WTC11 (cell line): Measurements from ENCODE around the gene OR6K3. TPM values are rescaled to one million over a fixed set of nuclear protein-coding genes. Genes with fewer than 3 reads are reported as not detected.

Source experiments
- ATAC-seq: fragments of 200-7000 bp; cut with Tn5 transposase; 2 replicates; pipeline ENCODE4 v1.10.0; 2021; ENCODE audit warnings: mild to moderate bottlenecking, moderate library complexity
- CTCF ChIA-PET: fragments of 300-600 bp; sonication (Branson Sonifier 250); formaldehyde crosslinking; loops from one replicate; lab custom pipeline; 2021; ENCODE audit warnings: antibody characterized with exemption; lab: Charles Lee
- POLR2A ChIA-PET: fragments of 350-600 bp; sonication (Branson Sonifier 250); formaldehyde crosslinking; loops from one replicate; lab custom pipeline; 2021; ENCODE audit warnings: antibody characterized with exemption; lab: Charles Lee
- DNase-seq: peaks from one replicate; pipeline ENCODE4 v3.0.0; 2021; ENCODE audit warnings: low spot score
- H3K27ac Mint-ChIP-seq: 2 replicates; pipeline ENCODE4 v1.8.0; 2021; ENCODE audit warnings: mixed read lengths
- H3K27me3 Mint-ChIP-seq: 2 replicates; pipeline ENCODE4 v1.8.0; 2021; ENCODE audit warnings: low read depth, mild to moderate bottlenecking, moderate library complexity, mixed read lengths
- H3K36me3 Mint-ChIP-seq: 2 replicates; pipeline ENCODE4 v1.8.0; 2021; ENCODE audit warnings: mixed read lengths
- H3K4me1 Mint-ChIP-seq: 2 replicates; pipeline ENCODE4 v1.8.0; 2022; ENCODE audit warnings: mixed read lengths
- H3K4me3 Mint-ChIP-seq: 2 replicates; pipeline ENCODE4 v1.8.0; 2021; ENCODE audit warnings: mild to moderate bottlenecking, moderate library complexity, mixed read lengths
- H3K9me3 Mint-ChIP-seq: 2 replicates; pipeline ENCODE4 v1.8.0; 2021; ENCODE audit warnings: mixed read lengths
- ATF1 ChIP-seq: sonication (generic); formaldehyde crosslinking; IDR thresholded peaks from 2 replicates; pipeline ENCODE4 v1.8.1; 2023; ENCODE audit warnings: mild to moderate bottlenecking, moderate library complexity, missing genetic modification reagents
- CBFB ChIP-seq: sonication (generic); formaldehyde crosslinking; IDR thresholded peaks from 2 replicates; pipeline ENCODE4 v1.8.1; 2022; ENCODE audit warnings: mild to moderate bottlenecking, low read depth, missing genetic modification reagents
- MXD4 ChIP-seq: fragments of 250-450 bp; sonication (Bioruptor Pico); IDR thresholded peaks from 2 replicates; pipeline ENCODE4 v1.8.0; 2021; ENCODE audit warnings: mild to moderate bottlenecking, moderate library complexity, borderline replicate concordance
- NFYB ChIP-seq: sonication (generic); formaldehyde crosslinking; conservative IDR thresholded peaks from 2 replicates; pipeline ENCODE4 v1.8.0; 2022; ENCODE audit warnings: low read depth, missing genetic modification reagents
- NR1H2 ChIP-seq: sonication (generic); formaldehyde crosslinking; IDR thresholded peaks from 2 replicates; pipeline ENCODE4 v1.9.0; 2021; ENCODE audit warnings: mild to moderate bottlenecking, moderate library complexity, missing genetic modification reagents
- RORB ChIP-seq: fragments of 250-450 bp; sonication (Bioruptor Pico); IDR thresholded peaks from 2 replicates; pipeline ENCODE4 v1.9.0; 2021; ENCODE audit warnings: mild to moderate bottlenecking
- SMAD3 ChIP-seq: sonication (generic); formaldehyde crosslinking; IDR thresholded peaks from 2 replicates; pipeline ENCODE4 v1.8.0; 2022; ENCODE audit warnings: missing genetic modification reagents, mild to moderate bottlenecking, borderline replicate concordance
- SOX15 ChIP-seq: fragments of 250-450 bp; sonication (Bioruptor Pico); IDR thresholded peaks from 2 replicates; pipeline ENCODE4 v1.9.0; 2021; ENCODE audit warnings: mild to moderate bottlenecking
- ZNF121 ChIP-seq: sonication (generic); formaldehyde crosslinking; IDR thresholded peaks from 2 replicates; pipeline ENCODE4 v1.8.0; 2023; ENCODE audit warnings: missing genetic modification reagents
- ZNF219 ChIP-seq: sonication (generic); formaldehyde crosslinking; IDR thresholded peaks from 2 replicates; pipeline ENCODE4 v1.8.0; 2023; ENCODE audit warnings: missing genetic modification reagents, mild to moderate bottlenecking, borderline replicate concordance
- ZNF416 ChIP-seq: fragments of 250-450 bp; sonication (Bioruptor Pico); IDR thresholded peaks from 2 replicates; pipeline ENCODE4 v1.9.0; 2021; ENCODE audit warnings: mild to moderate bottlenecking, inconsistent platforms
- total RNA-seq: library from RNA; stranded (reverse); gene quantifications from 3 replicates; pipeline ENCODE4 v1.2.3, GENCODE V29; 2021
- TF ChIP-seq, protein P1 (sequence below): sonication (generic); formaldehyde crosslinking; IDR thresholded peaks from 2 replicates; pipeline ENCODE4 v1.8.1; 2022; ENCODE audit warnings: mild to moderate bottlenecking, missing genetic modification reagents, moderate library complexity, borderline replicate concordance
- TF ChIP-seq, protein P2 (sequence below): fragments of 250-450 bp; sonication (Bioruptor Pico); conservative IDR thresholded peaks from 2 replicates; pipeline ENCODE4 v1.9.0; 2021; ENCODE audit warnings: mild to moderate bottlenecking
- TF ChIP-seq, protein P3 (sequence below): sonication (generic); formaldehyde crosslinking; IDR thresholded peaks from 2 replicates; pipeline ENCODE4 v1.8.0; 2022; ENCODE audit warnings: mild to moderate bottlenecking, missing genetic modification reagents
- TF ChIP-seq, protein P4 (sequence below): fragments of 250-450 bp; sonication (Bioruptor Pico); IDR thresholded peaks from 2 replicates; pipeline ENCODE4 v1.9.0; 2021; ENCODE audit warnings: moderate library complexity, mild to moderate bottlenecking, inconsistent platforms, borderline replicate concordance
- TF ChIP-seq, protein P5 (sequence below): sonication (generic); formaldehyde crosslinking; IDR thresholded peaks from 2 replicates; pipeline ENCODE4 v1.8.0; 2023; ENCODE audit warnings: missing genetic modification reagents, mild to moderate bottlenecking, borderline replicate concordance
- TF ChIP-seq, protein P6 (sequence below): sonication (generic); formaldehyde crosslinking; IDR thresholded peaks from 2 replicates; pipeline ENCODE4 v1.8.0; 2022; ENCODE audit warnings: mild to moderate bottlenecking, missing genetic modification reagents
- TF ChIP-seq, protein P7 (sequence below): sonication (generic); formaldehyde crosslinking; IDR thresholded peaks from 2 replicates; pipeline ENCODE4 v1.8.1; 2022; ENCODE audit warnings: mild to moderate bottlenecking, moderate library complexity, missing genetic modification reagents
- TF ChIP-seq, protein P8 (sequence below): sonication (generic); formaldehyde crosslinking; conservative IDR thresholded peaks from 2 replicates; pipeline ENCODE4 v1.8.1; 2023; ENCODE audit warnings: mild to moderate bottlenecking, low read depth, missing genetic modification reagents, moderate library complexity
- TF ChIP-seq, protein P9 (sequence below): sonication (generic); formaldehyde crosslinking; IDR thresholded peaks from 2 replicates; pipeline ENCODE4 v1.8.0; 2022; ENCODE audit warnings: mild to moderate bottlenecking, missing genetic modification reagents

OR6K3 gene
- total RNA-seq, 1 experiment from 2014 or later, result not detected

DNA sequence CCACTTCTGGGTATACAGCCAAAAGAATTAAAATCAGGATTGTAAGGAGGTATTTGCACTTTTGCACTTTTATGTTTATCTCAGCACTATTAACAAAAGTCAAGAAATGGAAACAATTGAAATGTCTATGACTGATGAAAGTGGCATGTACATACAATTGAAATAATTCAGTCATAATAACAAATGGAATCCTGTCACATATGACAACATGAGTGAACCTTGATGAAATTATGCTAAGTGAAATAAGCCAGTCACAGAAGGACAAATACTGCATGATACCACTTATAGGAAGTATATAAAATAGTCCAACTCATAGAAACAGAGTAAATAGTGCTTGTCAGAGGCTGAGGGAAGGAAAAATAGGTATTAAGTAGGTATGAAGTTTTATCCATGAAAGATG lies 30.6 kb downstream of the OR6K3 start:
- ChIA-PET POLR2A (no interaction called here), CTCF (no interaction called here)
- H3K27me3 Mint-ChIP-seq, result 0 out of 2 replicates have a peak, but pooled peaks cover 2% of the 10 kb centered on the region
- ATAC-seq, result no peak
- H3K4me3 Mint-ChIP-seq, result no peak overlapping the region
- TF ChIP-seq CBFB (CRISPR knock-in tag) (no peak), ZNF121 (CRISPR knock-in tag) (no peak), SOX15 (CRISPR knock-in tag) (no peak), NFYB (CRISPR knock-in tag) (no peak), NR1H2 (CRISPR knock-in tag) (no peak), ZNF416 (CRISPR knock-in tag) (no peak)
- TF ChIP-seq, protein P1, sequence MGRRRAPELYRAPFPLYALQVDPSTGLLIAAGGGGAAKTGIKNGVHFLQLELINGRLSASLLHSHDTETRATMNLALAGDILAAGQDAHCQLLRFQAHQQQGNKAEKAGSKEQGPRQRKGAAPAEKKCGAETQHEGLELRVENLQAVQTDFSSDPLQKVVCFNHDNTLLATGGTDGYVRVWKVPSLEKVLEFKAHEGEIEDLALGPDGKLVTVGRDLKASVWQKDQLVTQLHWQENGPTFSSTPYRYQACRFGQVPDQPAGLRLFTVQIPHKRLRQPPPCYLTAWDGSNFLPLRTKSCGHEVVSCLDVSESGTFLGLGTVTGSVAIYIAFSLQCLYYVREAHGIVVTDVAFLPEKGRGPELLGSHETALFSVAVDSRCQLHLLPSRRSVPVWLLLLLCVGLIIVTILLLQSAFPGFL (CRISPR knock-in tag), result no peak
- TF ChIP-seq, protein P2, sequence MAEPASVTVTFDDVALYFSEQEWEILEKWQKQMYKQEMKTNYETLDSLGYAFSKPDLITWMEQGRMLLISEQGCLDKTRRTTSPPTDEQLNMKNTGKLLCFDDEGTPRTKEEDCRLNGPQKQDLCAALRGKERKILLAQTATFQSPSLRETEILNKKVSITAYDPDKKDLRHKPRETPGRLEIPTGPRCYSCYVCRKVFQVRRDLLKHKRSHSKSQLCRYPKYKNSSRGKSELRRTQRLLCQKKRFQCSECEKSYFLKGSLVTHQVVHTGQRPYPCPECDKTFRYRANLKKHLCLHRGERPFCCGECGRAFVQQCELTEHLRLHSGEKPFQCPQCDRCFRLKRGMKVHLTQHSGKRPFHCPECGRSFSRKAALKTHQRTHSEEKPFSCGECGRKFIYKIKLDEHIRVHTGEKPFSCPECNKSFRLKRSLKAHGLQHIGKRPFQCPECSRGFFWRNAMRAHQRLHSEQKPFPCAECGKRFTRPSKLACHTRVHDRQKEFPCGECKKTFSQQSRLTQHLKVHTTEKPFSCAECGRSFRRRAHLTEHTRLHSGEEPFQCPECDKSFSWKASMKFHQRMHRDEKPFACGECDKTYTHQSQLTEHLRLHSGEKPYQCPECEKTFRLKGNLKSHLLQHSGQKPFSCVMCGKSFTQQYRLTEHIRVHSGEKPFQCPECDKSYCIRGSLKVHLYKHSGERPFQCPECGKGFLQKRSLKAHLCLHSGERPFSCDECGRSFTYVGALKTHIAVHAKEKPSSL (CRISPR knock-in tag), result no peak
- peaks cover 9% of the 10 kb centered on the region for H3K9me3 Mint-ChIP-seq
- no peak for DNase-seq
- no peaks in the 10 kb centered on the region for H3K36me3 Mint-ChIP-seq
- H3K27ac Mint-ChIP-seq, result no peak overlapping the region
- H3K4me1 Mint-ChIP-seq, result no peaks in the 10 kb centered on the region

DNA sequence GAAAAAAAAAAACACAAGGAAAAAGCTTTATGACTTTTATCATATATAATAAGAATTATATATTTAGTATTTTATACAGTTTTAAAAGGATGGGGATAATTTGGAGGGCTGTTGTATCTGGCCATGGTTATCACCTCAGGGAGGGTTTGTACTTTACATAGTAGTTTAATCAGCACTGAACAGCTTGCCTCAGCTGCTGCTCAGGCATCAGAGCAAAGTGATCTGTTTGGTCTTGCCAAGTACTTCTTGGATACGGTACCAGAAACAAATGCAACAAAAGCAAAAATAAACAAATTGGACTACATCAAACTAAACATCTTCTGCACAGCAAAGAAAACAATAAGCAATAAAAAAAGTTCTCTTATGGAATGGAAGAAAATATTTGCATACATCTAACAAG lies 31.4 kb downstream of the OR6K3 start:
- Mint-ChIP-seq H3K27ac (no peak overlapping the region), H3K4me1 (no peaks in the 10 kb centered on the region), H3K9me3 (peaks cover 9% of the 10 kb centered on the region), H3K36me3 (no peaks in the 10 kb centered on the region), H3K27me3 (0 out of 2 replicates have a peak, but pooled peaks cover 2% of the 10 kb centered on the region), H3K4me3 (no peak overlapping the region)
- ATAC-seq (no peak), DNase-seq (no peak)
- ChIA-PET POLR2A (no interaction called here), CTCF (no interaction called here)
- TF ChIP-seq SMAD3 (CRISPR knock-in tag), result no peak
- TF ChIP-seq RORB (CRISPR knock-in tag), result no peak
- TF ChIP-seq ATF1, result no peak
- TF ChIP-seq MXD4 (CRISPR knock-in tag), result no peak
- TF ChIP-seq, protein P3, sequence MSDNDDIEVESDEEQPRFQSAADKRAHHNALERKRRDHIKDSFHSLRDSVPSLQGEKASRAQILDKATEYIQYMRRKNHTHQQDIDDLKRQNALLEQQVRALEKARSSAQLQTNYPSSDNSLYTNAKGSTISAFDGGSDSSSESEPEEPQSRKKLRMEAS, result no peak
- TF ChIP-seq, protein P4, sequence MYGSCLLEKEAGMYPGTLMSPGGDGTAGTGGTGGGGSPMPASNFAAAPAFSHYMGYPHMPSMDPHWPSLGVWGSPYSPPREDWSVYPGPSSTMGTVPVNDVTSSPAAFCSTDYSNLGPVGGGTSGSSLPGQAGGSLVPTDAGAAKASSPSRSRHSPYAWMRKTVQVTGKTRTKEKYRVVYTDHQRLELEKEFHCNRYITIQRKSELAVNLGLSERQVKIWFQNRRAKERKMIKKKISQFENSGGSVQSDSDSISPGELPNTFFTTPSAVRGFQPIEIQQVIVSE (CRISPR knock-in tag), result no peak
- TF ChIP-seq, protein P5, sequence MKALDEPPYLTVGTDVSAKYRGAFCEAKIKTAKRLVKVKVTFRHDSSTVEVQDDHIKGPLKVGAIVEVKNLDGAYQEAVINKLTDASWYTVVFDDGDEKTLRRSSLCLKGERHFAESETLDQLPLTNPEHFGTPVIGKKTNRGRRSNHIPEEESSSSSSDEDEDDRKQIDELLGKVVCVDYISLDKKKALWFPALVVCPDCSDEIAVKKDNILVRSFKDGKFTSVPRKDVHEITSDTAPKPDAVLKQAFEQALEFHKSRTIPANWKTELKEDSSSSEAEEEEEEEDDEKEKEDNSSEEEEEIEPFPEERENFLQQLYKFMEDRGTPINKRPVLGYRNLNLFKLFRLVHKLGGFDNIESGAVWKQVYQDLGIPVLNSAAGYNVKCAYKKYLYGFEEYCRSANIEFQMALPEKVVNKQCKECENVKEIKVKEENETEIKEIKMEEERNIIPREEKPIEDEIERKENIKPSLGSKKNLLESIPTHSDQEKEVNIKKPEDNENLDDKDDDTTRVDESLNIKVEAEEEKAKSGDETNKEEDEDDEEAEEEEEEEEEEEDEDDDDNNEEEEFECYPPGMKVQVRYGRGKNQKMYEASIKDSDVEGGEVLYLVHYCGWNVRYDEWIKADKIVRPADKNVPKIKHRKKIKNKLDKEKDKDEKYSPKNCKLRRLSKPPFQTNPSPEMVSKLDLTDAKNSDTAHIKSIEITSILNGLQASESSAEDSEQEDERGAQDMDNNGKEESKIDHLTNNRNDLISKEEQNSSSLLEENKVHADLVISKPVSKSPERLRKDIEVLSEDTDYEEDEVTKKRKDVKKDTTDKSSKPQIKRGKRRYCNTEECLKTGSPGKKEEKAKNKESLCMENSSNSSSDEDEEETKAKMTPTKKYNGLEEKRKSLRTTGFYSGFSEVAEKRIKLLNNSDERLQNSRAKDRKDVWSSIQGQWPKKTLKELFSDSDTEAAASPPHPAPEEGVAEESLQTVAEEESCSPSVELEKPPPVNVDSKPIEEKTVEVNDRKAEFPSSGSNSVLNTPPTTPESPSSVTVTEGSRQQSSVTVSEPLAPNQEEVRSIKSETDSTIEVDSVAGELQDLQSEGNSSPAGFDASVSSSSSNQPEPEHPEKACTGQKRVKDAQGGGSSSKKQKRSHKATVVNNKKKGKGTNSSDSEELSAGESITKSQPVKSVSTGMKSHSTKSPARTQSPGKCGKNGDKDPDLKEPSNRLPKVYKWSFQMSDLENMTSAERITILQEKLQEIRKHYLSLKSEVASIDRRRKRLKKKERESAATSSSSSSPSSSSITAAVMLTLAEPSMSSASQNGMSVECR (CRISPR knock-in tag), result no peak
- TF ChIP-seq, protein P6, sequence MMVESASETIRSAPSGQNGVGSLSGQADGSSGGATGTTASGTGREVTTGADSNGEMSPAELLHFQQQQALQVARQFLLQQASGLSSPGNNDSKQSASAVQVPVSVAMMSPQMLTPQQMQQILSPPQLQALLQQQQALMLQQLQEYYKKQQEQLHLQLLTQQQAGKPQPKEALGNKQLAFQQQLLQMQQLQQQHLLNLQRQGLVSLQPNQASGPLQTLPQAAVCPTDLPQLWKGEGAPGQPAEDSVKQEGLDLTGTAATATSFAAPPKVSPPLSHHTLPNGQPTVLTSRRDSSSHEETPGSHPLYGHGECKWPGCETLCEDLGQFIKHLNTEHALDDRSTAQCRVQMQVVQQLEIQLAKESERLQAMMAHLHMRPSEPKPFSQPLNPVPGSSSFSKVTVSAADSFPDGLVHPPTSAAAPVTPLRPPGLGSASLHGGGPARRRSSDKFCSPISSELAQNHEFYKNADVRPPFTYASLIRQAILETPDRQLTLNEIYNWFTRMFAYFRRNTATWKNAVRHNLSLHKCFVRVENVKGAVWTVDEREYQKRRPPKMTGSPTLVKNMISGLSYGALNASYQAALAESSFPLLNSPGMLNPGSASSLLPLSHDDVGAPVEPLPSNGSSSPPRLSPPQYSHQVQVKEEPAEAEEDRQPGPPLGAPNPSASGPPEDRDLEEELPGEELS (CRISPR knock-in tag), result no peak
- TF ChIP-seq, protein P7, sequence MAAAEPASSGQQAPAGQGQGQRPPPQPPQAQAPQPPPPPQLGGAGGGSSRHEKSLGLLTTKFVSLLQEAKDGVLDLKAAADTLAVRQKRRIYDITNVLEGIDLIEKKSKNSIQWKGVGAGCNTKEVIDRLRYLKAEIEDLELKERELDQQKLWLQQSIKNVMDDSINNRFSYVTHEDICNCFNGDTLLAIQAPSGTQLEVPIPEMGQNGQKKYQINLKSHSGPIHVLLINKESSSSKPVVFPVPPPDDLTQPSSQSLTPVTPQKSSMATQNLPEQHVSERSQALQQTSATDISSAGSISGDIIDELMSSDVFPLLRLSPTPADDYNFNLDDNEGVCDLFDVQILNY (CRISPR knock-in tag), result no peak
- TF ChIP-seq, protein P8, sequence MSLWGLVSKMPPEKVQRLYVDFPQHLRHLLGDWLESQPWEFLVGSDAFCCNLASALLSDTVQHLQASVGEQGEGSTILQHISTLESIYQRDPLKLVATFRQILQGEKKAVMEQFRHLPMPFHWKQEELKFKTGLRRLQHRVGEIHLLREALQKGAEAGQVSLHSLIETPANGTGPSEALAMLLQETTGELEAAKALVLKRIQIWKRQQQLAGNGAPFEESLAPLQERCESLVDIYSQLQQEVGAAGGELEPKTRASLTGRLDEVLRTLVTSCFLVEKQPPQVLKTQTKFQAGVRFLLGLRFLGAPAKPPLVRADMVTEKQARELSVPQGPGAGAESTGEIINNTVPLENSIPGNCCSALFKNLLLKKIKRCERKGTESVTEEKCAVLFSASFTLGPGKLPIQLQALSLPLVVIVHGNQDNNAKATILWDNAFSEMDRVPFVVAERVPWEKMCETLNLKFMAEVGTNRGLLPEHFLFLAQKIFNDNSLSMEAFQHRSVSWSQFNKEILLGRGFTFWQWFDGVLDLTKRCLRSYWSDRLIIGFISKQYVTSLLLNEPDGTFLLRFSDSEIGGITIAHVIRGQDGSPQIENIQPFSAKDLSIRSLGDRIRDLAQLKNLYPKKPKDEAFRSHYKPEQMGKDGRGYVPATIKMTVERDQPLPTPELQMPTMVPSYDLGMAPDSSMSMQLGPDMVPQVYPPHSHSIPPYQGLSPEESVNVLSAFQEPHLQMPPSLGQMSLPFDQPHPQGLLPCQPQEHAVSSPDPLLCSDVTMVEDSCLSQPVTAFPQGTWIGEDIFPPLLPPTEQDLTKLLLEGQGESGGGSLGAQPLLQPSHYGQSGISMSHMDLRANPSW (CRISPR knock-in tag), result no peak
- TF ChIP-seq, protein P9, sequence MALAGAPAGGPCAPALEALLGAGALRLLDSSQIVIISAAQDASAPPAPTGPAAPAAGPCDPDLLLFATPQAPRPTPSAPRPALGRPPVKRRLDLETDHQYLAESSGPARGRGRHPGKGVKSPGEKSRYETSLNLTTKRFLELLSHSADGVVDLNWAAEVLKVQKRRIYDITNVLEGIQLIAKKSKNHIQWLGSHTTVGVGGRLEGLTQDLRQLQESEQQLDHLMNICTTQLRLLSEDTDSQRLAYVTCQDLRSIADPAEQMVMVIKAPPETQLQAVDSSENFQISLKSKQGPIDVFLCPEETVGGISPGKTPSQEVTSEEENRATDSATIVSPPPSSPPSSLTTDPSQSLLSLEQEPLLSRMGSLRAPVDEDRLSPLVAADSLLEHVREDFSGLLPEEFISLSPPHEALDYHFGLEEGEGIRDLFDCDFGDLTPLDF (CRISPR knock-in tag), result no peak
- TF ChIP-seq ZNF219 (CRISPR knock-in tag), result no peak
